HG02885 (cell line): ENCODE measurements around the gene ARMC7.

ENCODE experiments used
- ATAC-seq: cut with Tn5 transposase; IDR thresholded peaks from one replicate; pipeline ENCODE4 v1.9.1; 2021; ENCODE audit warnings: mild to moderate bottlenecking; ENCODE audit not compliant: unreplicated experiment, poor library complexity

Gene ARMC7

DNA sequence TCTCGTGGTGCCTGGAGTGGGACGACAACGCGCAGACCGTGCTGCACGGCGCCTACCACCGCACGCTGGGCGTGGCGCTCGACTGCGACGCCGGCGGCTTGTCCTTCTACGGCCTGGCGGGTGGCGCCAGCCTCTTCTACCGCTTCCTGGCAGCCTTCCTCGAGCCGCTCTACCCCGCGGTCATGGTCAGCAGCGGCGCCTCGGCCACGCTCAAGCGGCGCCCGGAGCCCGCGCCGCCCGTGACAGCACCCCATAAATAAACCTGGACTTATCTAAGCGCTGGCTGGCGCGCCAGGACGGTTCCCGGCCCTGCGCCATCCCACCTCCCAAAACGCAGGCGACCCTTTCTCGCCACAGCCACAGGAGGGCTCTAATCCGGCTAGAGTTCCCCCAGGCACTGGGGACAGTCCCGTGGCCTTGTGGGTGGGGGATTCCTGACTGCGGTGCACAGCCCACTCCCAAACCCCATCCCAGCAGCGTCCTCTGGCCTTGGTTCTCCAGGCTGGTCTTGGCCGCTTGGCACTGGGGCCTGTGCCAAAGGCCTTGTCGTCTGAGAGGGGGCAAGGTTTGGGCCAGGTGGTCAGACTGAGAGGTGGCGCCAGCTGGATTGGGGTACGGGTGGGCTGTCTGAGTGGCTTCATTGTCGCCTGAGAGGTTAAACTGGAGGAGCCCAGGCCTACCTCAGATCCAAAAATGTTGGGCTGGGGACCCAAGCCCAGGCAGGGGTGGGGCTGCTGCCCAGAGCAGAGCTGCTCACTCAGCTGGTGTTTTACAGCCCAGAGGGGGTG lies 32.1 kb upstream of the ARMC7 start:
- ATAC-seq, result peak; percentile 54

- peak; percentile 7 for ATAC-seq
Measured at GRCh38 chr17:75078284-75079022, 31.3 kb upstream of the ARMC7 start.

DNA sequence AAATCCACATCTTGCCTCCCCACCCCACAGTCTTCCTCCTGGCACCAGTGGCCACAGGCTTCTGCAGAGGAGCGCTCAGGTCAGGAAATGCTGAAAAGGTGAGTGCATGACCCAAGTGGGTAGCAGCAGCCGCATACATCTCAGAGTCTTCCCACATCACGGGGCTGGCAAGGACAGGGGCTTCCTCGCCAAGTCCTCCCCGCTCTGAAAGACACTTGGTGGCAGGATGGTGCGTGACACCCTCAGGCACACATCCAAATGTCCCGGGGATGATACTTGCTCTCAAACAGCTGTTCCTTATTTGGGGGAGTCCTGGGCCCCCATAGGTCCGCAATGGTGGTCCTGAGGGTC lies 30.8 kb upstream of the ARMC7 start:
- no peak for ATAC-seq

DNA sequence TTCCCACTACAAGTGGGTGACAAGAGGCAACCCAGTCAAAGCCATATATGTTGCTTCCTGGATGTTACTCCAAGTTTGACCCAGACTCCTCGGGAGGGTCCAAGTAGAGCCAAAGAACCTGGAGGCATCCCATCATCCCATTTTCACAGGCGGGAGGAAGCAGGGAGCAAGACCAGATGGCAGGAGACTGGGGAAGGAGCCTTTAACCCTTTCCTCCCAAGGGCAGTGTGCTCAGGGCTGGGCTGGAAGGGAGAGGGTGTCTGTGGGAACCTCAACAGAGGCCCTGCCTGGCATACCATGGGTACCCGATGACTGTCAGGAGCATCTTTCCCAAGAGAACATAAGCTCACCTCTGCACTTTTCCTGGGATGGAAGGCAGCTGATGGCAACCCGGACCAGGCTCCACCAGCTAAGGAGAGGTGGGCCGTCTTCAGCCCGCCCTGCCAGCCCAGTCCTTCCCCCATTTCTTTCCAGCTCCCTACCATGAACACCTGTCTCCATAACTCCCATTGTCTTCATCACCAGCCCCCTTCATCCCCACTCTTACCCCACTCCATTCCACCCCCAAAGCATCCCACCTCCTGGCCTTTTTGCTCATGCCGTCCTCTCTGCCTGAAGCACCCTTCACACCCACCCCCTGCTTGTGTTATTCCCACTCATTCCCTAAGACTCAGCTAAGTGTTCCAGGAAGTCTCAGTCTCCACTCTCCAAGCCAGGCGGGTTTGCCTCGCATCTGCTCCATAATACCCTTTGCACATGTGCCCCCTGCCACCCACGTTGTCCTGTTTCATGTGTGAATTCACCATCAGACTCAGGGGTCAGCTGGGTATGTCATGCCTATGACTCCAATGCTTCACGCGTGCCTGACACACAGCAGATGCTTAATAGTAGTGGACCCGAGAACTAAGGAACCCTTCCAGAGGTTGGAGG lies 27.9 kb upstream of the ARMC7 start:
- no peak for ATAC-seq

DNA sequence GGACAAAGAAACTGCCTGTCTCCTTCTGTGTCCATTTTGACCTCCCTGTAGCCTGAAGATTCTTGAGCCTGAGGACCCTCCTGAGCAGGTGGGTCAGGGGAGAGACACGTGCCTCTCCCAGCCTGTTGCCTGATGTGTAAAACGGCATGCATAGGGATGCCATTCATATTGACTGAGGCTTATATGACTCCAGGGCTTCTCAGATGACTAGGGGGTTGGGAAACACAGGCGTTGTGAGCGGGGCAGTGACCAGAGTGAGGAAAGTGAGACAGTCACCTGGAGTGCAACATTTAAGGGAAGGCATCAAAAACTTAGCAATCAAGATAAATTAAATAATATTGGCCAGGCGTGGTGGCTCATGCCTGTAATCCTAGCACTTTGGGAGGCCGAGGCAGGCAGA lies 27.1 kb upstream of the ARMC7 start:
- ATAC-seq, result no peak

DNA sequence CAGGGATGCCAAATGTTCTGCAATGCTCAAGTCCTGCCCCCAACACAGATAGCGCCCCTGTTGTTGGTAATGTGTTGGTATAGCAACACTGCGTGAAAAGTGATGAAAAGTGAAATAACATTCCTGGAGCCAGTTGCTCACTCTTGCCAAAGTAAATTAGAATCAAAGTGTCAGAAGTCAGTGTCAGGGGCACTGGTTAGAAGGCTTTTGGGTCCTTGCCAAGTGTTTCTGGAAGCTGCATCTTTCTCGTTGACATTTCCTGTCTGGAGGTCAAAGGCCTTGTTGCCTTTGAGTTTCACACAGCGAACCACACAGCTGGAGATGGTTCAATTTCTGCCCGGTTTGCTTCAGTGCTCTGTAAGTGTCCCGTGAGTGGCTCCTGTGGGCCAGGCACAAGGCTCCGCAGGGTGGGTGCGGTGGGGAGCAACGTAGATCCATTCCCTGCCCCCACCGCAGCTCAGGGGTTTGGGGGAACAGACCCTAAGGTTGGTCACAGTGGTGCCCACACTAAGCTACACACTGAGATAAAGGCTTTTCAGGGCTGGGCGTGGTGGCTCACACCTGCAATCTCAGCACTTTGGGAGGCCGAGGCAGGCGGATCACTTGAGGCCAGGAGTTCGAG lies 25.6 kb upstream of the ARMC7 start:
- ATAC-seq, result no peak

DNA sequence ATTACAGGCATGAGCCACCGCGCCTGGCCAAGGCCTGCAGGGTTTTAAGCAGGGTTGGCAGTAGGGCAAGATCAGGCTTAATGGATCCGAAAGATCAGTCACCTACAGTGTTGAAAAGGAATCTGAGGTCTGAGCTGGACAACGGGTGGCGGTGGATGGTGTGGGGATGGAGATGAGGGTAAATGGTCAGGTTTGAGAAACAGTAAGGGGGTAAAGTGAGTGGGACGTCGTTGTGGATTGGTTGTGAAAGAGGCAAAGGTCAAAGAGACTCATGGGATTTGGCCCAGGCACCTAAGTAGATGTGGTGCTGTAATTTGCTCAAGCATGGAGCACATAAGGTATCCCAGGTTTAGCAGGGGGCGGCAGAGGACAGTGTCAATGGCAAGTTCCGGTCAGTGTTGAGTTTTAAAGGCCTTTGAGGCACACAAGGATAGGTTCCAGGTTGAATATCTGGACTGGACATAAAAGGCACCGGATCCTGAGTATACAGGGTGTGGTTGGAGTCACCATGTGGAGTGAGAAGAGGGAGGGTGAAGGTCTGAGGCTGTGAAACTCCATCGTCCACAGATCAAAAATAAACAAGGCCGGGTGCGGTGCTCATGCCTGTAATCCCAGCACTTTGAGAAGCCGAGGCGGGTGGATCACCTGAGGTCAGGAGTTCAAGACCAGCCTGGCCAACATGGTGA lies 23.1 kb upstream of the ARMC7 start:
- ATAC-seq, result no peak

- no peak for ATAC-seq
Measured at GRCh38 chr17:75087182-75087557, 22.6 kb upstream of the ARMC7 start.

DNA sequence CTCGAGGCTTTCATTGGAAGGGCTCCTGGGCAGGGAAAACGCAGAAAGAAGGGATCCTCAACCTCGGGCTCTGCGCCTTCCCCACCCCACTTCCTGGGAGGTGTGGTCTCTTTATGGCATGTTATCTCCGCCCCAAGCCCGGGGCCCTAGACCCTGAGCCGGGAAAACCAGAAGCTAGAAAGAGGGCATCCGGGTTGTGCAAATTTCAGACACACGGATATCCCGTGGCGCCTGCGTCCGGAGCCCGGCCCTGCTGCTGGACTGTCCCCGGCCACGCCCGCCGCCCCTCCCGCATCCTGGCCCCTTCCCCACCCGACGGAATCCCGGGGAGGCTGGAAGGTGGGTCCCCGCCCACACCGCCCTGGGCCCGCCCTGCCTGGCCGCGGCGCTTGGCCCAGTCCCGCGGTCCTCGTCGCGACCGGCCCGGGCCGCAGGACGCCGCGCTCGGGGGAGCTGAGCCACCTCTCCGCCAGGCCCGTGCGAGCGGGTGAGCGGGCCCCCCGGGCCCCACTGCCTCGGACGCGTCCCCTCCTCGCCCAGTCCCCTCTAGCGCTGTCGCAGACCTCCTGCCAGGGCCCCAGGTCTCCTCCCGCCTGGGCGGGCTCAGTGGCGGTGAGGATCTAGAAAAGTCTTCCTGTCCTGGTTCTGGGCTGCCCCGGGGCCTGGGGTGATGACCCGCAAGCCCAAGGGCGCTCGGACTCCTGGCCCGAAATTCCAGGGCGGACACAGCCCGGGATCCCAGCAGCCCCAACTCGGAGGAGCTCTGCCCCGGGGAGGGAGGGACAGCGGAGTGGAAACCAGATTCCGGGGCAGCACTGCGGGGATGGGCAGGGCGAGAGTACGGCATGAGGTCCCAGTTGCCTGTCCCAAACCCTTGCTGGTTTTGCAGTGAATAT lies 22.0 kb upstream of the ARMC7 start, which contains the start of gene SLC16A5:
TSS of gene SLC16A5 (plus strand) at position 397 of the 896 bp plus-strand sequence. CDS start 5,683 bp downstream, outside the sequence.
- ATAC-seq, result peak; percentile 51

DNA sequence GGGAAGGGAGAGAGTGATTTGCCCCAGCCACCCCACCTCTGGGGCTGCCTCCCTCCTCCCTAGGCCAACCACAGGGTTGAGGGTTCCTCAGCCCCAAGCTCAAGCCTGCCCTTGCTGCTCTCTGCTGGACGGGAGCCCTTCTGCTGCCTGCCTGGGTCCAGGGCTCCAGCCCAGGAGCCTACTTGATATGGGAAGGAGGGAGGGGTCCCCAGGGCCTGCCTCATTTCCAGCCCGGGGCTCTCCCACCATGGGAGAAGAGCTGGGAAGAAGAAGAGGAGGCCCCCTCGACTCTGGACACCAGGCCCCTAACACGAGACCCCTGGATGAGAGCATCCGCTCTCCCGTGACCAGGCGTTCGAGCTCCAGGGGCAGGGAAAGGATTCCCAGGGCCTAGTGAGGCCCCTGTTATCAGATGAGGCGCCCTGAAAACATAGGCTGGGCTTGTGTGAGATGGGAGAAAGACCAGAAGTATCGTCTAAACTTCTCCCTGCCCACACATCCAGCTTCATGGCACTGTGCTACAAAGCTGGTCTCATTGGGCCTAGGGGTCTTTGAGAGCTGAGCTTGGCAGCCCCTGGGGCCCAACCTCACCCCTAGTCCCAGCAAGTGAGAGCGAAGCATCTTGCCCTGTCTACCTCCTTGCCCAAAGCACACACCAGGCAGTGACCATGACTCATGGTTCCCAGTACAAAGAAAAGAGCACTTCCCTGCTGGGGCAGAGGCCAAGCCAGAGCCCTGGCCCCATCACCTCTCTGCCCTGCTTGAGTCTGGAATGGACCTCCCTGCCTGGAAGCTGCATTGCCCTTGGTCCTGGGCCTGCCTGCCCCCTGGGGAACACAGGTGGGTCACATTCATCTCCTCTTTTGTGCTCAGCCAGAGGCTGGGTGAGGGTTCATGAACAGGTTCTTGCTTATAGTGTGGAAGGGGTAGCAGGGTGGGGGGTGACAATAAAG lies 21.0 kb upstream of the ARMC7 start:
- no peak for ATAC-seq

- no peak for ATAC-seq
Measured at GRCh38 chr17:75090871-75091854, 18.6 kb upstream of the ARMC7 start.

- no peak for ATAC-seq
Measured at GRCh38 chr17:75091855-75092327, 17.9 kb upstream of the ARMC7 start.

DNA sequence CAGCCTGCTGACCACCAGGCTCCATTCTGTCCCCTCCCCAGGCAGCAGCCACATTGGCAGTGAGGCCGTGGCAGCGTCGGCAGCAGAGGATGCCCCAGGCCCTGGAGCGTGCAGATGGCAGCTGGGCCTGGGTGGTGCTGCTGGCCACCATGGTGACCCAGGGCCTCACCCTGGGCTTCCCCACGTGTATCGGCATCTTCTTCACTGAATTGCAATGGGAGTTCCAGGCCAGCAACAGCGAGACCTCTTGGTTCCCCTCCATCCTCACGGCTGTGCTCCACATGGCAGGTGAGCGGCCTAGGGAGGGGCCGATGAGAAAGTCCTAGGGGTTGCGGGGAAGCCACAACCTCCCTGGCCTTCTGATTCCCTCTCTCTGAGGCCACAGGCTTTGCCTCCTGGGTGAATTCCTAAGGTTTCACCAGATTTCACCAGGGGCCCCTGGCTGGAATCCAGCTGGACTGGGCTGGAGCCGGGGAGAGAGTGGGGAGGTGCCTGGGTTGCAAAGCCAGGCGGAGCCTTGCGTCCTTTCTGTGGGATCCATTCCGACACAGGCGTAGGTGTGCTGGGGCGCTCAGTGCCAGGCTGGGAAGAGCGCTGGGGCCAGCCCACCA lies 16.1 kb upstream of the ARMC7 start:
- no peak for ATAC-seq

DNA sequence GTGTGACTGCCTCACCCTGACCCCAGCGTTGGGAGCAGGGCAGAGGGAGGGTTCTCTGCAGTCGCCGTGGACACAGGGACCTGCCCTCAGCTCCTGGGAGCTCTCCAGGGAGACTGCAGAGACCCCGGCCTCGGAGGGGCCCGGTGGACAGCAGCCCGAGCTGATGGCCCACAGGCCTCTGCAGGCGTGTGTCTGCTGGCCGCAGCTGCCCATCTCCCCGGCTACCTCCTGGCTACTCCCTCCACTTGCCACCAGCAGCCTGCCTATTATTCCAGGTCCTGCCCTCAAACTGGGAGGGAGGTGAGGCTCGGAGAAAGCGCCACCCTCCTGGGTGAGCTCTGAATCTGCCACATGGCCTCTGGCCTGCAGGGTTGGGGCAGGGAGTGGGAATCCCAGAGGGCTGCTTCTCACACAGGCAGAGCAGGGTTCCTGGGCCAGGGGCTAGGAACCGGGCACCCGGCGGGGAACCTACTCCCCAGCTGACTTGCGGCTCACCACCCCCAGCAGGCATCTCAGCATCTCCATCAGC lies 14.8 kb upstream of the ARMC7 start:
- ATAC-seq, result no peak

GRCh38 chr17:75096082-75096625 lies 13.6 kb upstream of the ARMC7 start:
- no peak for ATAC-seq
